Sciatic nerve (tissue), 2 donors: ENCODE results near the gene TMEM108. TPM values are rescaled to one million over a fixed set of nuclear protein-coding genes. Genes with fewer than 3 reads are reported as not detected.

Experiments
- ATAC-seq: fragments of 200-7000 bp; cut with Tn5 transposase; one replicate; pipeline ENCODE4 v1.9.1; 2020; ENCODE audit warnings: mild to moderate bottlenecking, moderate library complexity
- DNase-seq: peaks from one replicate; pipeline ENCODE4 v3.0.0-alpha.2; 2020; ENCODE audit warnings: low spot score
- intact Hi-C: fragments of 100-400 bp; cut with DNase I; formaldehyde crosslinking; loops from one replicate; pipeline ENCODE4 v1.14.2; 2022
- total RNA-seq: library from RNA; stranded (reverse); fragmentation: NEBNext Ultra II Directional; extraction: Animal tissue kit (Norgen Biotek cat#: 25700); gene quantifications from one replicate; pipeline ENCODE4 v1.2.1, GENCODE V29; 2021
- donor health status: DM: no; HTN: no; CAD: no.
- donor health status: DM: no; HTN: no; CAD: no.

Gene TMEM108
- total RNA-seq, 1 donor from 2014 or later = 0.67 TPM

GRCh38 chr3:133367403-133367802 is 329.2 kb downstream of the TMEM108 start:
- no peak for DNase-seq
- no peak for ATAC-seq
- intact Hi-C loops = no loop called here

GRCh38 chr3:133367956-133368355 is 329.8 kb downstream of the TMEM108 start:
- no peak for DNase-seq
- intact Hi-C loops = no loop called here
- ATAC-seq = no peak

- no peak for DNase-seq
- intact Hi-C loops = no loop called here
- no peak for ATAC-seq
Measured at GRCh38 chr3:133368371-133369067, 330.3 kb downstream of the TMEM108 start.

DNA sequence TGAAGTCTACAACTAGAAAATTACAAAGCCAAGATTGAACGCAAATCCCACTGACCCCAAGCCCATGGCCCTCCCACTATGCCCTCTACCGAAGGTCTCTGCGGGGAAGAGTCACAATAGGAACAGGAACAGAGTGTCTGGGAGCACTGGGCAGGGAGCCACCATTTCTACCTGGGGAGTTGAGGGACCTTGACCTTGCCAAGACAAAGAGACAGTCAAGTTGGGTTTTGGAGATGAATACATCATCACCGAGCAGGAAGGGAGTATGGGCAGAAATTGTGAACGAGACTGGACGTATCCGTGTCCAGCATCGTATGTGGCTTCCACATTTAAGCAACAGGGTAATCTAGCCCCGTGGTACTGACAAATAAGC is 330.9 kb downstream of the TMEM108 start:
- DNase-seq = no peak
- ATAC-seq = peak; percentile 10
- intact Hi-C loops = no loop called here

DNA sequence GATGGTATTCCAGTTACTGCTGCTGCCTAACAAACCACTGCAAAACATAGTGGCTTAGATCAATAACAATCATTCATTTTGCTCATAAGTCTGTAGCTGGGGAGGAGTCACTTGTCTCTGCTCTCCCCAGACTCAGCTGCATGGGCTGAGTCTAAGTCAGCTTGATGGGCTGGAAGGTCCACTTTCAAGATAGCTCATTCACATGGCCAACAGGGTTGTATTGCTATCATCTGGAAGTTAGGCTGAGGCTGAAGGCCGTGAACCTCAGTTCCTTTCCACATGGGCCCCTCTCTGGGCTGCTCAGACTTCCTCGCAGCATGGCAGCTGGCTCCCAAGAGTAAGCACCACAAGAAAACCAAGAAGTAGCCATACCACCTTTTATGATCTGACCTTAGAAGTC is 333.0 kb downstream of the TMEM108 start:
- ATAC-seq (no peak), DNase-seq (no peak)
- intact Hi-C loops = no loop called here

DNA sequence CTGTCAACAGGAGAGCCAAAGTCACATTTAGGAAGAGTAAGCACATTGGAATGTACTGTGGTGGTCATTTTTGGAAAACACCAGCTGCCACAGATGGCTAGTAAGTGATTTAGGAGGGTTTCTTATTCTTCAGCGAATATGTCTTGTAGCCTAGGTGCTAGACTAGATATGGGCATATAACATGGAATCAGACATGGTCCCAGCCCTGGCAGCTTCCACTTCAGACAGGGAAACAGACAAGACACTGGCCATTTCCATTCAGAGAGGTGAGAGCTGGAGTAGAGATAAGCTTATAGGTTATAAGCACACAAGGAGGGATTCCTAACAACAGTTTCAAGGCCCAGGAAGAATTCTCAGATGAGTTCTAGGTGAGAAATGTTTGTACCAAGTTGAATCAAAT is 333.5 kb downstream of the TMEM108 start:
- ATAC-seq = no peak
- DNase-seq = no peak
- intact Hi-C loops = no loop called here

- no peak for DNase-seq
- no peak for ATAC-seq
- intact Hi-C loops = no loop called here
Measured at GRCh38 chr3:133374708-133375402, 336.7 kb downstream of the TMEM108 start.

GRCh38 chr3:133375403-133375745 is 337.2 kb downstream of the TMEM108 start:
- DNase-seq = no peak
- intact Hi-C loops = no loop called here
- no peak for ATAC-seq

GRCh38 chr3:133376810-133377209 is 338.6 kb downstream of the TMEM108 start:
- intact Hi-C loops = no loop called here
- ATAC-seq = no peak
- DNase-seq = no peak

- peak; percentile 47 for ATAC-seq
- intact Hi-C loops = no loop called here
- no peak for DNase-seq
Measured at GRCh38 chr3:133377396-133377795, 339.2 kb downstream of the TMEM108 start.

GRCh38 chr3:133379926-133380325 is 341.7 kb downstream of the TMEM108 start:
- intact Hi-C loops = no loop called here
- DNase-seq (no peak), ATAC-seq (no peak)

DNA sequence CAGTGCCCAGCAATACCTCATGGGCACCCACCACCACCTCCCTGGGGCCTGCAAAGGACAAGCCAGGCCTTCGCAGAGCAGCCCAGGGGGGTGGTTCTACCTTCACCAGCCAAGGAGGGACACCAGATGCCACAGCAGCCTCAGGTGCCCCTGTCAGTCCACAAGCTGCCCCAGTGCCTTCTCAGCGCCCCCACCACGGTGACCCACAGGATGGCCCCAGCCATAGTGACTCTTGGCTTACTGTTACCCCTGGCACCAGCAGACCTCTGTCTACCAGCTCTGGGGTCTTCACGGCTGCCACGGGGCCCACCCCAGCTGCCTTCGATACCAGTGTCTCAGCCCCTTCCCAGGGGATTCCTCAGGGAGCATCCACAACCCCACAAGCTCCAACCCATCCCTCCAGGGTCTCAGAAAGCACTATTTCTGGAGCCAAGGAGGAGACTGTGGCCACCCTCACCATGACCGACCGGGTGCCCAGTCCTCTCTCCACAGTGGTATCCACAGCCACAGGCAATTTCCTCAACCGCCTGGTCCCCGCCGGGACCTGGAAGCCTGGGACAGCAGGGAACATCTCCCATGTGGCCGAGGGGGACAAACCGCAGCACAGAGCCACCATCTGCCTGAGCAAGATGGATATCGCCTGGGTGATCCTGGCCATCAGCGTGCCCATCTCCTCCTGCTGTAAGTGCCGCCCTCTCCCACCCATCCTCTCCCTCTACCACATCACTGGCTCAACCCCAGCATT is 342.5 kb downstream of the TMEM108 start:
- intact Hi-C loops = no loop called here
- DNase-seq (no peak), ATAC-seq (no peak)

DNA sequence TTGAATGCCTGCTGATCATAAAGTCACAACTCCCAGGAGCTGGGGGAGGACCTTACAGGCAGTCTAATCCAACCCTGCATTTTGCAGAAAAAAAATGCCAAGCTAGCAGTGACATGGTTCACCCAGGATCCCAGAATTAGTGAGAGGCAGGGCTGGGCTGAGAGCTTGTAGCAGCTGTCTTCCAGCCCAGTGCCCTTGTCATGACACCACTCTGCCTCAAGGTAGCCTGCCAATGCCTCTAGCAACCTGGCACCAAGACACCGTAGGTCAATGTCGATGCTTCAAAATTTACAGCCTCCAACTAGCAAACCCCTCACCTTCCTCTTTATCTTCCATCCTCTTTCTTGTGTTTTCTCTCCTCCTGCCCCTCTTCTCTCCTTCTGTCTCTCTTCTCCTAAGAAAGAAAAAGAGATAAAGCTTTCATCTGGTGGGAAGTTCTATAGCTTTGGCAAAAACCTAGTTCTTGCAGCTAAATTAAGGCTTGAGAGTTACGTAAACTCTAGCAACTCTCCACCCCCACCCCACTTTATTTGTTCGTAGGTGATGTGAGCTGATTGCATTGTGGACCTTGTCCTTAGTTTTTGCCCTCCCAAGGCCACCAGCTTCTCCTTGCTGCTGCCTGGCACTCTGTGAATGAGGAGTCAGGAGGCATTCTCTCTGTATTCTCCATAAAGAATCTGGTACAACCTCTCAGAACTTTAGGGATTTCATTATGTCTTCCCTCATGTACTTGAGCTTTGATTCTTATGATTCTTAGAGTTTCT is 343.3 kb downstream of the TMEM108 start:
- DNase-seq (no peak), ATAC-seq (no peak)
- intact Hi-C loops = no loop called here

DNA sequence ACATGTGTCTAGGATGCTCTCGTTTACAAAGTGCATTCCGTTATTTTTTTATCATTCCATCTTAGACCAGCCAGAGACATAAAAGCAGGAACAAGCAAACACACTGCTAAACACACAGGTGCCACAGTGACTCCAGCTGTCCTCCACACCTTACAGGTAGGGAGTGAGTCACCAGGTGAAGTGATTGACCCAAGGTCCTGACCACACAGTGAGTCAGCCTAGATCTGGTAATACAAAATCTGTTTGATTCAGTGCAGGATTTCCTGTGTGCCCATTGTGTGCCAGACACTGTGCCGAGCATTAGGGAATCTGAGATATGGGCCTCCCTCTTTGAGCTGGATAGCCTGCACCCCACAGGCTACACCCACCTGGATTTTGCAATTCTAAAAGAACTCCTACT is 345.0 kb downstream of the TMEM108 start:
- intact Hi-C loops = no loop called here
- ATAC-seq = no peak

DNA sequence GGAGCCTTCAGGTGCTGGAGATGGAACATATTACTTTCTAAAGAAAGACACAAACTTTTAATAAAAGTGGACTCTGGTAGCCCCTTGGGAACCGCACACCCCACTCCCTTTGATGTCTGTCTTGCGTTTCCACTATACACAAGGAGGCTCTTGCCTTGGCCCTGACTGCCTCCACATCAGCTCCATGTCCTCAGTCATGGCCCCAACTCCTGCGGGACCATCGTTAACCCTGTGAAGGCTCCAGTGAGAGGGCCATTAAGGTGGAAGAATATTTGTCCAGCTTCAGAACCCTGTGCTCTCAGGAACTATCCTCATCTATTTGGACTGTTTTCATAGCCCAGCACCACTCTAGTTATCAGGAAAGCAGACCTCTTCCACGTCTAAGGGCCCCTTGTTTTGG is 345.6 kb downstream of the TMEM108 start:
- intact Hi-C loops = no loop called here
- no peak for ATAC-seq
- DNase-seq = no peak

More for the DNA sequence above, 345.0 kb downstream of the TMEM108 start:
- DNase-seq = no peak

- intact Hi-C loops = no loop called here
- DNase-seq (no peak), ATAC-seq (peak; percentile 81)
Measured at GRCh38 chr3:133384331-133385027, 346.3 kb downstream of the TMEM108 start.

- no peak for DNase-seq
- intact Hi-C loops = no loop called here
- ATAC-seq = no peak
Measured at GRCh38 chr3:133386876-133387275, 348.7 kb downstream of the TMEM108 start.

- ATAC-seq (no peak), DNase-seq (no peak)
- intact Hi-C loops = no loop called here
Measured at GRCh38 chr3:133387341-133387740, 349.1 kb downstream of the TMEM108 start.
